Muscle layer of duodenum (tissue), 2 donors: ENCODE data around the gene XYLT1.

Source experiments
- H3K27ac ChIP-seq: one replicate; pipeline ENCODE4 v1.7.0; 2013; ENCODE audit warnings: mild to moderate bottlenecking, low read length
- H3K27me3 ChIP-seq: one replicate; pipeline ENCODE4 v1.7.0; 2013; ENCODE audit warnings: low read depth, mild to moderate bottlenecking, control low read depth, low read length
- H3K36me3 ChIP-seq, 2 donors: one replicate each; pipeline ENCODE4 v1.7.0; 2013; ENCODE audit warnings: low read length in 2 of 2, control low read depth in 1 of 2, mild to moderate bottlenecking in 1 of 2; ENCODE audit not compliant: insufficient read depth in 2 of 2, control insufficient read depth in 1 of 2
- H3K4me1 ChIP-seq, 2 donors: one replicate each; pipeline ENCODE4 v1.7.0; 2013; ENCODE audit warnings: low read length in 2 of 2, mild to moderate bottlenecking in 2 of 2, control low read depth in 1 of 2, moderate library complexity in 1 of 2; ENCODE audit not compliant: insufficient read depth in 2 of 2, control insufficient read depth in 1 of 2
- H3K4me3 ChIP-seq, 2 donors: one replicate each; pipeline ENCODE4 v1.7.0; 2013; ENCODE audit warnings: low read length in 2 of 2, low read depth in 1 of 2, mild to moderate bottlenecking in 1 of 2
- H3K9me3 ChIP-seq, 2 donors: one replicate each; pipeline ENCODE4 v1.7.0; 2013; ENCODE audit warnings: low read length in 2 of 2, control low read depth in 1 of 2, mild to moderate bottlenecking in 1 of 2; ENCODE audit not compliant: control insufficient read depth in 1 of 2
- donor health status: healthy.

The XYLT1 gene

DNA sequence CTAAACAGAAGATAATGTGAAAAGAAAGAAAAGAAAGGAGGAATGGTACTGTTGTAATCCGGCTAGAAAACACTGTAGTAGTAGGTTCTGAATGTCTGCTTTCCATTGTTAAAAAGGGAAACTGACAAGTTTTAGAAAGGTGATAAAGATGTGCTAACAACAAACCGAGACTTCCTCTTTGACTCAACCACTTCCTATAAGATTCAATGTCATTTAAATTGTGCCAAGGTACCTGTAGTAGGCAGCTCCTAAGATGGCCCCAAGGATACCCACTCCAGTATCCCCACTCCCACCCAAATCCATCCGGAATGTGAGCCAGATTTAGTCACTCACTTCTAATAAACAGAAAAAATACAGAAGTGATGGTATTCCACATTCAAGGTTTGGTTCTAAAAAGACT lies 31.2 kb downstream of the XYLT1 start:
- Histone ChIP-seq H3K4me3 (no peak overlapping the region), H3K27me3 (no peaks in the 10 kb centered on the region), H3K27ac (no peak overlapping the region), H3K36me3 (no peaks in the 10 kb centered on the region), H3K4me1 (peaks cover 6% of the 10 kb centered on the region in 2 donors), H3K9me3 (no peaks in the 10 kb centered on the region)

- Histone ChIP-seq H3K27ac (no peak overlapping the region), H3K27me3 (no peaks in the 10 kb centered on the region), H3K9me3 (no peaks in the 10 kb centered on the region), H3K36me3 (no peaks in the 10 kb centered on the region), H3K4me1 (peaks cover 6% of the 10 kb centered on the region in 2 donors), H3K4me3 (no peak overlapping the region)
Observed at GRCh38 chr16:17437981-17438380, 32.8 kb downstream of the XYLT1 start.

DNA sequence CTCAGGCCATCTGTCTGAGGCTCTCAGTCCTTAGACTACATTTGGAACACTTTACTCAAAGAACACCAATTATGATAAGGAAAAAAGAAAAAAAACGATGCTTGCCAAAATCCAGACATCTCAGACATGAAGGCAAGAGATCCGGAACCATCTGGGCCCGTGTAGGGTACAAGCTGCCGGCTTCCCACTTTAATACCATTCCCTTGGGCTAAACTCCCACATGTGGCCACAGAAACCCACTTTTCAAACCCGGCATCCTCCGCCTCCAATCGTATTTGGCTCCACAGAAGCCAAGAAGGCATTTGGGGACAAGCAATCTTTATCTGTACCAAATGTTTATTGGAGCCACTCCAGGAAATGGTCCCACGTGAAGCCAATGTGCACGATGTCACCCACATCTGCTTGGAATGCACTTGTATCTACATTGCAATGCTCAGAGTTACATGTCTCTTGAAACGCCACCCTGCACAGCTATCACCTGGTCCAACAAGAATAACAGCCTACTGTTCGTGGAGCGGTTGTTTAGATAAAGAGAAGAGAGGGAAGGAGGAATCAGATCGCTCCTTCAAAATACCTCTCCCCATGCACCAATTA lies 33.5 kb downstream of the XYLT1 start:
- no peak overlapping the region for H3K4me3 ChIP-seq
- peaks cover 6% of the 10 kb centered on the region in 2 donors for H3K4me1 ChIP-seq
- no peaks in the 10 kb centered on the region for H3K36me3 ChIP-seq
- no peaks in the 10 kb centered on the region for H3K27me3 ChIP-seq
- H3K27ac ChIP-seq, result no peak overlapping the region
- no peaks in the 10 kb centered on the region for H3K9me3 ChIP-seq

DNA sequence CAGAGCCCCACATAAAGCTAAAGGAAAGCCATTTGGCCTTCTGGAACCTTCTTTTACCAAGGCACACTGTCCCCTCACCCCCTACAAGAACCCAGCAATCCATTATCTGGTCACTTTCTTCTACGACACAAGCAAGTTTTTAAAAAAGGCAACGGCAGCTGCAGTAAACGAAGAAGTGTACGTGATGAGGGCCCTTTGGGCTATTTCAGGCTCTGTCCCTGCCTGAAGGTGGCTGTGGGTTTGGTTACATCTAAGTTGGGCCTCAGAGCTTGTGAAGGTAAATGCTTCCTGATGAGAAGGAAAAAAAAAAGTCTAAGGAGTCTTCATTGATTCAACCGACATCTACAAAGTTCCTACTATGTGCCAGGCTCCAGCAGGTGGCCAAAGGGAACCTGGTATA lies 35.4 kb downstream of the XYLT1 start:
- Histone ChIP-seq H3K4me1 (peaks cover 6% of the 10 kb centered on the region in 2 donors), H3K27ac (no peak overlapping the region), H3K9me3 (no peaks in the 10 kb centered on the region), H3K27me3 (no peaks in the 10 kb centered on the region), H3K4me3 (no peak overlapping the region), H3K36me3 (no peaks in the 10 kb centered on the region)

- no peak overlapping the region for H3K27ac ChIP-seq
Observed at GRCh38 chr16:17433577-17434451, 36.9 kb downstream of the XYLT1 start.

GRCh38 chr16:17432901-17433576 lies 37.7 kb downstream of the XYLT1 start:
- no peak overlapping the region for H3K27ac ChIP-seq
- no peaks in the 10 kb centered on the region for H3K36me3 ChIP-seq
- H3K4me1 ChIP-seq, result peaks cover 0 to 6% of the 10 kb centered on the region in 2 donors
- H3K9me3 ChIP-seq, result no peaks in the 10 kb centered on the region
- no peaks in the 10 kb centered on the region for H3K27me3 ChIP-seq
- H3K4me3 ChIP-seq, result no peak overlapping the region

More at GRCh38 chr16:17433577-17434451, 36.9 kb downstream of the XYLT1 start:
- Histone ChIP-seq H3K4me3 (no peak overlapping the region), H3K4me1 (peaks cover 0 to 6% of the 10 kb centered on the region in 2 donors), H3K27me3 (no peaks in the 10 kb centered on the region), H3K36me3 (no peaks in the 10 kb centered on the region), H3K9me3 (no peaks in the 10 kb centered on the region)

DNA sequence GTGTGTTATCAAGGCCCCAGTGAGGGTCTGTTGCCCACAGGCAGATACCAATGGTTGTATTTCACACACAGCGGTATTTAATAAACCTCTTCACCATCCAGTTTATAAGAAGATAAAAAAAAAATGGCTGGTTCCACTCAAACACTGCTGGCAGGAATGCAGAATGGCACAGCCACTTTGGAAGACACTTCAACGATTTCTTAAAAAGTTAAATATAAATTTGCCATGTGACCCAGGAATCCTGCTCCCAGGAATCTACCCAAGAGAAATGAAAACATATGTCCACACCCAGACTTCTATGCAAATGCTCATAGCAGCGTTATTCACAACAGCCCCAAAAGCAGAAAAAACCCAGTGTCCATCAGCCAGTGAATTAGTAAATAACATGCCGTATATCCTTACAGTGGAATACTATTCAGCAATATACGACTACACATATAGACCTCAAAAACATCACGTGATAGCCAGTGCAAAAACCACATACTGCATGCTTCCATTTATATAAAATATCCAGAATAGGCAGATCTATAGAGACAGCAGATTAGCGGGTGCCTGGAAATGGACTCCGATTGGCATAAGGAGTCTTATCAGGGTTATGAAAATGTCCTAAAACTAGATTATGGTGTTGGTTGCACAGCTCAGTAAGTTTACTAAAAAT lies 38.7 kb downstream of the XYLT1 start:
- H3K27ac ChIP-seq, result no peak overlapping the region
- no peaks in the 10 kb centered on the region for H3K36me3 ChIP-seq
- no peaks in the 10 kb centered on the region for H3K9me3 ChIP-seq
- no peaks in the 10 kb centered on the region for H3K27me3 ChIP-seq
- no peaks in the 10 kb centered on the region for H3K4me1 ChIP-seq
- H3K4me3 ChIP-seq, result no peak overlapping the region

GRCh38 chr16:17431012-17431411 lies 39.7 kb downstream of the XYLT1 start:
- no peaks in the 10 kb centered on the region for H3K4me1 ChIP-seq
- no peak overlapping the region for H3K4me3 ChIP-seq
- H3K27me3 ChIP-seq, result no peaks in the 10 kb centered on the region
- no peaks in the 10 kb centered on the region for H3K9me3 ChIP-seq
- H3K36me3 ChIP-seq, result no peaks in the 10 kb centered on the region
- no peak overlapping the region for H3K27ac ChIP-seq

- Histone ChIP-seq H3K4me1 (no peaks in the 10 kb centered on the region), H3K9me3 (no peaks in the 10 kb centered on the region), H3K27ac (no peak overlapping the region), H3K4me3 (no peak overlapping the region), H3K36me3 (no peaks in the 10 kb centered on the region), H3K27me3 (no peaks in the 10 kb centered on the region)
Observed at GRCh38 chr16:17426451-17426850, 44.3 kb downstream of the XYLT1 start.

GRCh38 chr16:17424771-17425170 lies 46.0 kb downstream of the XYLT1 start:
- H3K27ac ChIP-seq, result no peak overlapping the region
- H3K27me3 ChIP-seq, result no peaks in the 10 kb centered on the region
- H3K4me3 ChIP-seq, result no peak overlapping the region
- H3K36me3 ChIP-seq, result no peaks in the 10 kb centered on the region
- H3K9me3 ChIP-seq, result no peaks in the 10 kb centered on the region
- no peaks in the 10 kb centered on the region for H3K4me1 ChIP-seq

GRCh38 chr16:17423221-17423620 lies 47.5 kb downstream of the XYLT1 start:
- Histone ChIP-seq H3K4me1 (no peaks in the 10 kb centered on the region), H3K4me3 (no peak overlapping the region), H3K27me3 (no peaks in the 10 kb centered on the region), H3K9me3 (no peaks in the 10 kb centered on the region), H3K27ac (no peak overlapping the region), H3K36me3 (no peaks in the 10 kb centered on the region)
